GM19099 (cell line): ENCODE results near the gene NPAS3.

Experiments
- POLR2A ChIP-seq: IDR thresholded peaks from 3 replicates; pipeline ENCODE4 v1.6.1; 2011; ENCODE audit warnings: low read depth; ENCODE audit not compliant: insufficient read length; ENCODE audit errors: extremely low read depth

NPAS3 gene

DNA sequence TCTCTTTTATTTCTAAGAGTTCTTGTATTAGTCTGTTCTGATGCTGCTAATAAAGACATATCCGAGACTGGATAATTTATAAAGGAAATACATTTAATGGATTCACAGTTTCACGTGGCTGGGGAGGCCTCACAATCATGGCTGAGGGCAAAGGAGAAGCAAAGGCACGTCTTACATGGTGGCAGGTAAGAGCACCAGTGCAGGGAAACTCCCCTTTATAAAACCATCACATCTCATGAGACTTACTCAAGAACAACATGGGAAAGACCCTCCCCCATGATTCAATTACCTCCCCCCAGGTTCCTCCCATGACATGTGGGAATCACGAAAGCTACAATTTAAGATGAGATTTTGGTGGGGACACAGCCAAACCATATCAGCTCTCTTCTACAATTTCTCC lies 503.0 kb downstream of the NPAS3 start:
- no peak for TF ChIP-seq POLR2A

DNA sequence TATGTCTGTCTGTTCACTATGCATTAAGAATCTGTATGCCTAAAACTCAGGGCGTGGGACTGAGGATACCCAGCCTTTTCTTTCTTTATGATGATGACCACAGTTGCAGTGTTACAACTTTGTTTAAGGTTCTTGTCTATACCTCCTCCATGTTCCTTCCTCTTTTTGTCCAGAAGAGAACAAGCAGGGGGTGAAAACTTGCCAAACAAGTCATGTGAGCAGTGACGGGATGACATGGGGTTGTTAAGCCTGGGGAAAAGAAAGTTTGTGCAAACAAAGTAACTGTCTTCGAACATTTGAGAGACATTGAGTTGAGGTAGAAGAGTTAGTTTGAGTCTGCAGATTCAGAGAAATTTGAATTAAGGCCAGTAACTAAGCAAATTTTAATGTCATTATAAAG lies 505.5 kb downstream of the NPAS3 start:
- TF ChIP-seq POLR2A = no peak

DNA sequence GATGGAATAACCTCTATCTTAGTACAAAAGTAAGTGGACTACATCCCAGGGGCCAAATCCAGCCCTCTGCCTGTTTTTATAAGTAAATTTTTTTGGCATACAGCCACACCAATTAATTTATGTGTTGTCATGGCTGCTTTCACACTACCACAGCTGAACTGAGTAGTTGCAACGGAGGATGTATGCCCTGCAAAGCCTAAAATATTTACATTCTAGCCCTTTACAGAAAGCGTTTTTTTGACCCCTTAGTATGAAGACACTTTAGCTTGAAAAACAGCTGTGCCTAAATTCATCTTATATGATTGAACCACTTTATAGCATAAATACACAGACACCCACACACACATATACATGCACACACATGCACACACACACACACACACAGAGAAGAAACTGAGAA lies 510.6 kb downstream of the NPAS3 start:
- no peak for TF ChIP-seq POLR2A

DNA sequence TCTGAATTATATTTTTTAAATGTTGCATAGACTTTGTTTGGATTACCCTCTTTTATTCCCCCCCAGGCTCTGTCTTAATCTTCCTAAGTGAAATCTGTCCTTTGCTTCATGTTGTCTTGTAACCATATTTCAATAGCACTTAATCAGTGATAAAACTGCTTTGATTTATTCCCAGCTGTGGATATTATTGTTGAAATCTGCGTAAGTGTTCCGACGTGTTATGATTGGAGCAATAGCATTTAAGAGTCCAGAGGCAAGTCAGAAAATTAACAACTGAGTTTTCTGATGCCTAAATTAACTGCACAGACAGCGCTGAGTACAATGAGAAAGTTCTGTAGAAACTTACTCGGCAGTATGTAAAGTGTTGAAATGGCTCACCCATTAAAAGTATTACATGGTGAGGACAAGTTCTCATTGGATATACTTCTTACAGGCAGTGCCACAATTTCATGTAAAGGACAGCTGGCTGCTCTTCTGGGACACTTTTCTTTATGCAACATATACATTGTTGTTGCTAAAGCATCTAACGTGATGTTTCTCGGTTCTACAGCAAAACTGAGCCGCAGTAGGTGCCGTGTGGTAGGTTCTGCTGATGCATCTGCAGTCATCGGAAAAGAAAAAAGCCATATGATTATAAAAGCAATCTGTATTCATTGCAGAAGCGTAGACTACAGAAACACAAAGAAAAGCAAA lies 511.2 kb downstream of the NPAS3 start:
- TF ChIP-seq POLR2A = no peak

DNA sequence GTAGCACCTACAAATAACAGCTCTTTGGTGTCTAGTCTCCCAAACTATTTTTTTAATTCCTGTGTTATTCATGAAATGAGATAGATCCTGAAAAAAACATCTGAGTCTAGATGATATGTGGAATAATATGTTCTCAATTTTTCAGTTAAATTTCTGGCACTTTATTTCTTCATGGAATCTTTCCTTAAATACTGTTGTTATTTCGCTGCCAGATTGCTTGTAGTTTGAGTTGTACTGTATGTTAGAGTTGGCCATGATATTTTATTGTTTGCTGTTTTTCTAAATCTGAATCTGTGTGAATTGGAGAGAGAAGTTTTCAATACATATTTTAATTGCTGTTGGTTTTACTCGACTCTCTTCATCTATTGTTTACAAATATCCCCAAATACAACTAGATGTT lies 511.7 kb downstream of the NPAS3 start:
- TF ChIP-seq POLR2A = no peak

DNA sequence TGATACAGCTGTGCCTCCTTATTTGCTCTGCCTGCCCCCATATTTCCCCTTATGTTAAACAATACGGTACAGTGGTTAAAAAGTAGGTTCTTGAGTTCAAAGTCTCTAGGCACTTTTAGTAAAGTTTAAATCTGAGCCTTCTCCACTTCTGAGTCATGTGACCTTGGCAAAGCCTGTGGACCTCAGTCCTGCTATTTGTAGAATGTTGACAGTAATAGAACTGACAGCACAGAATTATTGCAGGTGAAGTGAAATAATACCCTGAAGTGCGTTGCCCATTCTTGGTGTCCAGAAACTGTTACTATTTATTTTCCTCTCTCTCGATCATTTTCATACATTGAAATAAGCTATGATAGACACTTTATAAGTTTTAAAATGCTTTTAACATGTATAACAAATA lies 512.5 kb downstream of the NPAS3 start:
- no peak for TF ChIP-seq POLR2A

DNA sequence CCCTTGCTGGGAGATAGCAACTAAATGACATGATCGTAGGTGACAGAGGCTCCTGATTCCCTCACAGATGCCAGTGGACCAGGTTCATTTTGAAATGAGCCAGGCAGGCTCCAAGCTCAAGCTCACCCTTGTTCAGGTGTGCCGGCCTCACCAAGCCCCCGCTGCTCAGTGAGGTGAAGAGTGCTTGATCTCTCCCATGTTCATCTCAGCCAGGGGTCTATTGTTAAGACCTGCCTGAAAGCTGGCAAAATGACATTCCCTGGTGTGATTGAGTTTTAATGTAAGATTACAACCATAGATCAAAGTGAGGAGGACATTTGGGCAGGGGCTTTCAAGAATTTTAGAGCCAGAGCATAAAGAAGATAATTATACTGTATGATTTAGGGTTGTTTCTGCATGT lies 514.3 kb downstream of the NPAS3 start:
- TF ChIP-seq POLR2A = no peak

DNA sequence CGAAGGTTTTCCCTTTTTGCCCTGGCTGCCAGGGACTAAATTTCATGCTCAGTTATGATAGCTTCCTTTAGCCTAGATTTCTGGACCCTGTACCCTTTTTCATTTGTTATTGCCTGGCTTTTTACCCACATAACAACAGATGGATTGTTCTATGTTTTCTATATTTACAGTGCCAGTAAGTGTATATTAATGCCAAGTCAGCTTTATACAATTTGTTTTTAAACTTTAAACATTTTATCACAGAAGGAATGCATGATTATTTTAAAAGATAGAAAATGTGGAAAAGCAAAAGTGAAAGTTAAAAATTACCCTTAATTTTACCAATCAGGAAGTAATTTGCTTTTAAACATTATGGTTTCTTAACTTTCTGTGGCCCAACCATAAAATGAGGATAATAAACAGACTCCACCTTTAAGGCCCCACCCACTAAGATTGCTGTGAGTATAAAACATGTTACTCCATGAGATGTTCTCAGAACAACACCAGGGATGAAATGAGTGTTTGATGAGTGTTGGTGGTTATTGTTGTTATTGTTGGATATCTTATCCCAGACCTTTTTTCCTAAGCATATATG lies 515.4 kb downstream of the NPAS3 start:
- TF ChIP-seq POLR2A = no peak

DNA sequence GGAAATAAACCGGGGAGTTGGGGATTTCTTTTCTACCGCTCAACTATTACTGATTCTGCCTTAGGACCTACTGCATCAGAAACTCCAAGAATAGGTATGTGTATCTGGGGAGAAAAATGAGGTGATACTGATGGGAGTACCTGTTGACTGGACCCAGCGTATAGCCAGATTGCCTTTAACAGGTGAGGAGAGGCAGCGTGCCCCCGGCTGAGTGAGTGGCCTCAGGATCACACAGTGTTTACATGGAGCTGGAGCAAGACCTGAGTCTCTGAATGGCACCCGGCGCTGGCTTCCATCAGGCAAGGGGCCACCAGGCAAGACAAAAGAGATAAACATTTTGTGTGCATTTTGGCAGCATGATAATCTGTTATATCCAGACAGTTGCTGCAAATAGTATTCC lies 516.0 kb downstream of the NPAS3 start:
- no peak for TF ChIP-seq POLR2A

DNA sequence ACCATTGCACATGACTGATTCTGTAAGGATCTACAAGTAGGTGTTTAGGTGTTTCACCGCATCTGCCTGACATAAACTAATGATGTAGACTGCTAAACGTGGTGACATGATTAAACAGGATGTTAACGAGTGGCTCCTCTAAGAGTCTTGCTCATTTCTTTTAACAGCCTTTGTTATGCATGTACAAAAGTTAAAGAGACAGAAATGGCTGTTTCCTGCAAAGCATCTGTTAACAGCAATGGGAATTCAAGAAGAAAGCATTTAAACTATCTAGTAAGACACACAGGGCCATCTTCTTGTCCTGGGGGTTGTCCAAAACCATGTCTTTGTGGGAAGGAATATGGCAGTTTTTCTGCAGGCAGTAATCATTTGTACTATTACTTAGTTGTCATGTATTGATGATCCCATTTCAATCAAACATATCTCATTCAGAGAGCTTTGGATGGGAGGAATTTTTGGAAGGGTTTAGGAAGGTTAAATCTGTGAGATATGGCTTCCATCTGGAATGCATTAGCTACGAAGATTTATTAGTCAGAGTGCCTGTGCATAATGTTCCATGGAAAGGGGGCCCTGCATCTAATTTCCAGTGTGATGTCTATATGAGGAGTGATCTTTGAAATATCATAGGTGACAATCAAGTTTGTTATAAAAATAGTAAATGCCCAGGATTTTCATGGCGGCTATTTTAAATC lies 517.1 kb downstream of the NPAS3 start:
- no peak for TF ChIP-seq POLR2A

DNA sequence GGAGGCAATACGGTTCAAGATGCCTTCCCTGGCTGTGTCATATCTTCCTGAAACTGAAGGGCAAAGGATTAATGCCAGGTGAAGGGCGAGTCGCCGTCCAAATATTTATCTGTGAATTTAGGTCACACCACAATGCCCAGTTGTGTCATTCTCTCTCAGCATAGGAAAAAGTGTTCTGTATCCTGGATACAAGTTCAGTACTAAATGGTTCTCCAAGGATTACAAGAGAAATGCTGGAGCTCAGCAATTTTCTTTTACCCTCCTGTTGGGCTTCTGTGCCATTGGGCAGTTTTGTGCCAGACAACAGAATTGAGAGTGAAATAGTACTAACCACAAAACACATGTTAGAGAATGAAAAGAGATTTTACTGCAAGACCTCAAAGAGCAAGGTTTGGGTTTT lies 518.3 kb downstream of the NPAS3 start:
- TF ChIP-seq POLR2A = no peak

DNA sequence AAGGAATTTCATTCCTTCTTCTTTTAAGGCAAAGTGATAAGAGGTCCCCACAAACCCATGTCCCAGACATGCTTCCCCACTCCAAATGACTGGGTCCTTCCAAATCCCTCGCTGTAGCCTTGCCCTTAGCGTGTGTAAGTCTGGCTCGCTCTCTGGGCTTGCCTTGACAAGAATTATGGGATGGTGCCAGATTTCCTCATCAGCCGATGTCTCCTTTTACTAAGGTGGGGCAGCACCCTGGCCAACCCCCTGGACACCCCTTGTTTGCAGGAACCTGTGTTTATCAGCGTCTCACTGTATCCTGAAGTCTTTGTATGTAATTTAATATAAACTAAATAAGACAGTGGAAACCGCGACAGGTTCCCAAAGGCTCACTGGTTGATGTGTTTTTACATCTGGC lies 518.9 kb downstream of the NPAS3 start:
- TF ChIP-seq POLR2A = no peak

DNA sequence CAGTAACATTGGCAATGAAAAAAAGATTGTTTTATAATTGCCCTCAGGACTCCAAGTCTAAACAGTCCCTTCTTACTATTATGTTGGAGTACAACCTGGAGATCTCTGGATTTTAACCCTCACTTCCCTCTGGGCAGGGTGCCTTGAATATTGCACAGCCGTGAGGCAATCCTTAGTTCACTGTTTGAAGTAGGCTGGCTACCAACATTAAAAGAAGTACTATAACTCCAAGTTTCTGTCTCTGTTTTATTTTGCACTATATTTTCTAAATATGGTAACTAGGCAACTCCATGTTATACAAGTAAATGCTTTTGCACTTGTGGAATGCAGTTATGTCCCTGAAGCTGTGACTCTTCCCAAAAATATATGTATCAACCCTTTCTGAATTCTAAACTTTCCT lies 521.5 kb downstream of the NPAS3 start:
- no peak for TF ChIP-seq POLR2A

DNA sequence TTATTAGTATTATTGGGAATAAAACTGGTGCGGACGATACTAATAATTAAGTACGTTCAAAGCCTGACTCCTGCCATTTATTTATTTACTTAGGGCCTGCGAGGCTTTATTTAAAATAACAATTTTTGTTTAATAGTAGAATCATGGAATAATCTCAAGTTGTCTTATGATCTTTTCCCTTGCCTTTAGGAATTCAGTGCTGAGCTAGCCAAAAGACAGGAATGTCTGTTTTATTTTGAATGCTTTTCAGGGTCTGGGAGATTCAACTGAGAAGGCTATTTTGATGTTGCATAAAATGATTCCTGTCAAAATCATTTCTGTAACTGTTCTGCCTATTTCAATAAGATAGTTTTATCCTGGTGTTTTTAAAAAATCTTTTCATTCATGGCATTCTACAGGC lies 522.4 kb downstream of the NPAS3 start:
- no peak for TF ChIP-seq POLR2A

DNA sequence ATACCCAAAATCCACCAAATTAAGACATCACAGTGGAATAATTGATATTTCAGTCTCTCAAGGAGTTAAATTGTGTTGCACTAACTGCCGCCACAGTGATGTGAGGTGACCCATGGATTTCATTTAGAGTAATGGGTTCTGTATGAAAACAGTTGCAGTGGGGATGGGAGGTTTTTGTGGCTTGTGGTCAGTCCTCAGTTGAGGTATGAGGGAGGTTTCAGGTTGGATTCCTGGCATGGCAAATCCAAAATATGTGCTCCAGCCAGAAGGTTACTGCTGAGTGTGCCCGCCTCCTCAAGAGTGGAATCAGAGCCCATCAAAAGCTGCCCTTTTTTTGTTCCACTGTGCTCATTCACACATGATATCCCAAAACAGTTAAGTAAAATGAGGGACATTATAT lies 525.1 kb downstream of the NPAS3 start:
- no peak for TF ChIP-seq POLR2A

DNA sequence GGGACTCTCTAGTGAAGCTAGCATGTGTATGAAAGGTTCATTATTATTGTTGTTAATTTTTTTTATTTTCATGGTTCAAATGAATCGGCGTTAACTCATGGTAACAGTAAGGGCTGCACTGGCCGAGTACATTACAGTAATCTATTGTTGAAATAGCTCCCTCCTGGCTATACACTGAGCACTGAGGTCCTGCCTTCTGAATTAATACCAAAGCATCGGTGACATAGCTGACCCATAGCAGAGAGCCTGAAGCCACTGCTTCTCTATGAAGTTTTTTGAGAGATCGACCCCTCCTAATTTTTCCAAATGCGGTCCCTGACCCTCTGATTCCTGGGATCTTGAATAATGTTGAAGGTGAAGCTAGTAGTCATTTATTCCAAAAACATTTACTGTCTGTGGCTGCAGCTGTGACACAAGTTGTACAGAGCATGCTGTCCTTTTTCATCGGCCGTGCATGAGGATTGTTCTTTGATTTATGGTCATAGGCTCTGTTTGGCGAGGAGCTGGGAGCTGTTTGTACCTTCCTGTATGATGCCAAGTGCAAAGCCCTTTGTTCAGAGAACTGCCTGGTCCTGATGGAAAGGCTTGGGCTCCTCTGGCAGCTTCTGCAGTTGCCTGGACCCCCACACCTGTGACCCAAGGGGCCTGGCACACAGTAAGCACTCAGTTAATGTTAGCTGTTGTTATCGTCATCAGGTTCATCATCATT lies 525.7 kb downstream of the NPAS3 start:
- TF ChIP-seq POLR2A = no peak
